A549 (cell line): ENCODE measurements around the gene MORF4L1.

Experiments used
- EHMT2 ChIP-seq: fragments of 200-600 bp; sonication (generic); IDR thresholded peaks from 2 replicates; pipeline ENCODE4 v1.6.1; 2016; ENCODE audit warnings: antibody characterized with exemption, low read depth, mild to moderate bottlenecking, moderate library complexity
- KDM1A ChIP-seq: fragments of 200-600 bp; sonication (generic); IDR thresholded peaks from 2 replicates; pipeline ENCODE4 v1.6.1; 2016; ENCODE audit warnings: low read depth, mild to moderate bottlenecking
- MAFK ChIP-seq: fragments of 450-650 bp; IDR thresholded peaks from 2 replicates; pipeline ENCODE4 v1.6.1; 2014; ENCODE audit not compliant: partially characterized antibody
- NFE2L2 ChIP-seq: fragments of 150-350 bp; conservative IDR thresholded peaks from 2 replicates; pipeline ENCODE4 v1.6.1; 2014; ENCODE audit warnings: low read length
- POLR2A ChIP-seq: IDR thresholded peaks from 2 replicates; pipeline ENCODE4 v1.6.1; 2012; ENCODE audit warnings: mild to moderate bottlenecking, low read length
- RAD21 ChIP-seq, 2 experiments: fragments of >200 bp in 1 of 2; sonication (Bioruptor Twin) in 1 of 2; formaldehyde crosslinking in 1 of 2; IDR thresholded peaks in 1 of 2; conservative IDR thresholded peaks in 1 of 2; 2 replicates in 1 of 2; 3 replicates in 1 of 2; pipeline ENCODE4 v1.6.1; 2012 to 2018; ENCODE audit warnings: inconsistent platforms in 1 of 2
- TF ChIP-seq, protein P1 (sequence below): fragments of >200 bp; sonication (Bioruptor Twin); formaldehyde crosslinking; IDR thresholded peaks from 3 replicates; pipeline ENCODE4 v1.5.1; 2016
- TF ChIP-seq, protein P2 (sequence below): fragments of 450-650 bp; IDR thresholded peaks from 2 replicates; pipeline ENCODE4 v1.6.1; 2014; ENCODE audit warnings: antibody characterized with exemption
- TF ChIP-seq, protein P3 (sequence below): IDR thresholded peaks from 2 replicates; pipeline ENCODE4 v1.6.1; 2012

DNA sequence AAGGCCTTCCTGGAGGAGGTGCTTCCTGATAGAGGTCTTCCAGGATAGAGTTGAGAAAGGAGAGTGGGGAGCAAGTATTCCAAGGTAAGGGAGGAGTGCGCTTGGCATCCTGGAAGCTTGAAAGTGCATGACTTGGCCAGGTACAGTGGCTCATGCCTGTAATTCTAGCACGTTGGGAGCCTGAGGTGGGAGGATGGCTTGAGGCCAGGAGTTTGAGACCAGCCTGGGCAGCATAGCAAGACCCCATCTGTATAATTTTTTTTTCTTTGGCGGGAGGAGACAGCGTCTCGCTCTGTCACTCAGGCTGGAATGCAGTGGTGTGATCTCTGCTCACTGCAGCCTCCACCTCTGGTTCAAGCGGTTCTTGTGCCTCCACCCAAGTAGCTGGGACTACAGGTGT, 19.2 kb upstream of the MORF4L1 start:
- TF ChIP-seq, protein P1, sequence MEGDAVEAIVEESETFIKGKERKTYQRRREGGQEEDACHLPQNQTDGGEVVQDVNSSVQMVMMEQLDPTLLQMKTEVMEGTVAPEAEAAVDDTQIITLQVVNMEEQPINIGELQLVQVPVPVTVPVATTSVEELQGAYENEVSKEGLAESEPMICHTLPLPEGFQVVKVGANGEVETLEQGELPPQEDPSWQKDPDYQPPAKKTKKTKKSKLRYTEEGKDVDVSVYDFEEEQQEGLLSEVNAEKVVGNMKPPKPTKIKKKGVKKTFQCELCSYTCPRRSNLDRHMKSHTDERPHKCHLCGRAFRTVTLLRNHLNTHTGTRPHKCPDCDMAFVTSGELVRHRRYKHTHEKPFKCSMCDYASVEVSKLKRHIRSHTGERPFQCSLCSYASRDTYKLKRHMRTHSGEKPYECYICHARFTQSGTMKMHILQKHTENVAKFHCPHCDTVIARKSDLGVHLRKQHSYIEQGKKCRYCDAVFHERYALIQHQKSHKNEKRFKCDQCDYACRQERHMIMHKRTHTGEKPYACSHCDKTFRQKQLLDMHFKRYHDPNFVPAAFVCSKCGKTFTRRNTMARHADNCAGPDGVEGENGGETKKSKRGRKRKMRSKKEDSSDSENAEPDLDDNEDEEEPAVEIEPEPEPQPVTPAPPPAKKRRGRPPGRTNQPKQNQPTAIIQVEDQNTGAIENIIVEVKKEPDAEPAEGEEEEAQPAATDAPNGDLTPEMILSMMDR, result no peak
- TF ChIP-seq EHMT2 (no peak), RAD21 (conservative IDR thresholded peaks at IDR 0.05 in 1 of 2, IDR thresholded peaks at IDR 0.05 in 1 of 2) (no peak), MAFK (no peak), NFE2L2 (no peak), POLR2A (no peak), KDM1A (no peak)
- TF ChIP-seq, protein P2, sequence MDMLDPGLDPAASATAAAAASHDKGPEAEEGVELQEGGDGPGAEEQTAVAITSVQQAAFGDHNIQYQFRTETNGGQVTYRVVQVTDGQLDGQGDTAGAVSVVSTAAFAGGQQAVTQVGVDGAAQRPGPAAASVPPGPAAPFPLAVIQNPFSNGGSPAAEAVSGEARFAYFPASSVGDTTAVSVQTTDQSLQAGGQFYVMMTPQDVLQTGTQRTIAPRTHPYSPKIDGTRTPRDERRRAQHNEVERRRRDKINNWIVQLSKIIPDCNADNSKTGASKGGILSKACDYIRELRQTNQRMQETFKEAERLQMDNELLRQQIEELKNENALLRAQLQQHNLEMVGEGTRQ, result no peak
- TF ChIP-seq, protein P3, sequence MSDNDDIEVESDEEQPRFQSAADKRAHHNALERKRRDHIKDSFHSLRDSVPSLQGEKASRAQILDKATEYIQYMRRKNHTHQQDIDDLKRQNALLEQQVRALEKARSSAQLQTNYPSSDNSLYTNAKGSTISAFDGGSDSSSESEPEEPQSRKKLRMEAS, result no peak
